Heart right ventricle (tissue), 16 donors: ENCODE results near the gene LRP6. TPM values are rescaled to one million over a fixed set of nuclear protein-coding genes. Genes with fewer than 3 reads are reported as not detected.

ENCODE experiments used
- ATAC-seq, 8 donors: fragments of 200-7000 bp; cut with Tn5 transposase; one replicate each; pipeline ENCODE4 v1.9.1; 2020; ENCODE audit warnings: mild to moderate bottlenecking in 8 of 8, moderate library complexity in 8 of 8, moderate number of reproducible peaks in 1 of 8
- DNase-seq, 2 donors: peaks; one replicate each; pipeline ENCODE4 v3.0.0-alpha.2; 2020
- H3K27ac ChIP-seq, 10 donors: fragments of 200-600 bp; sonication (generic) in 2 of 10; one replicate each; pipeline versions ENCODE4 v1.5.0 to v1.8.0; 2020 to 2022; ENCODE audit warnings: mild to moderate bottlenecking in 3 of 10
- H3K27me3 ChIP-seq, 7 donors: fragments of 200-600 bp; one replicate each; pipeline ENCODE4 v1.8.0; 2021 to 2022; ENCODE audit warnings: mild to moderate bottlenecking in 2 of 7
- H3K36me3 ChIP-seq, 9 donors: fragments of 200-600 bp; sonication (generic) in 1 of 9; one replicate each; pipeline versions ENCODE4 v1.5.0 to v1.8.0; 2020 to 2022; ENCODE audit warnings: mild to moderate bottlenecking in 2 of 9
- H3K4me1 ChIP-seq, 9 donors: fragments of 200-600 bp; sonication (generic) in 1 of 9; one replicate each; pipeline versions ENCODE4 v1.5.0 to v1.8.0; 2020 to 2022; ENCODE audit warnings: mild to moderate bottlenecking in 4 of 9
- H3K4me3 ChIP-seq, 10 donors: fragments of 200-600 bp; sonication (generic) in 2 of 10; one replicate each; pipeline versions ENCODE4 v1.5.0 to v1.8.0; 2020 to 2022; ENCODE audit warnings: mild to moderate bottlenecking in 7 of 10, moderate library complexity in 2 of 10
- H3K9me3 ChIP-seq, 11 donors: fragments of 200-600 bp in 10 of 11; sonication (generic) in 2 of 11; one replicate each; pipeline versions ENCODE4 v1.5.0 to v1.8.0; 2013 to 2022; ENCODE audit warnings: mild to moderate bottlenecking in 2 of 11, control low read depth in 1 of 11, moderate library complexity in 1 of 11
- WGBS, 2 donors: extraction: QIAGEN DNeasy Blood & Tissue Kit; methylation state at CpG; one replicate each; pipeline ENCODE4 v1.1.7; 2013; ENCODE audit warnings: inconsistent platforms in 1 of 2; 5-methylcytosine and 5-hydroxymethylcytosine counted together
- intact Hi-C, 10 donors: fragments of 100-400 bp; cut with DNase I; formaldehyde crosslinking; loops; one replicate each; pipeline versions ENCODE4 v1.11.1 to v1.14.2; 2022
- polyA plus RNA-seq, 2 donors: library from polyadenylated mRNA; stranded (reverse); fragments of 200-250 nt; gene quantifications; one replicate each; pipeline ENCODE4 v1.2.3, GENCODE V29; 2013
- total RNA-seq, 10 donors: library from RNA; stranded (reverse); fragmentation: NEBNext Ultra II Directional in 3 of 10; extraction: Animal tissue kit (Norgen Biotek cat#: 25700) in 3 of 10; gene quantifications; one replicate each; pipeline versions ENCODE4 v1.2.1 to v1.2.4, GENCODE V29; 2021 to 2023
- TF ChIP-seq, protein P1 (sequence below), 9 donors: fragments of 200-600 bp; sonication (generic) in 2 of 9; IDR thresholded peaks; one replicate each; pipeline versions ENCODE4 v1.5.0 to v1.8.0; 2021 to 2022; ENCODE audit warnings: antibody characterized with exemption in 9 of 9, mild to moderate bottlenecking in 5 of 9, moderate library complexity in 1 of 9
- donor health status: Arrhythmogenic right ventricular cardiomyopathy.
- donor health status: ischemic (EF 13 %, LVEDD 7.1; RV severe dilation, severe dysfunction).
- donor health status: healthy with polysubstance abuse.
- donor health status: DM: no; HTN: yes; CAD: no.
- donor health status: DM: no; HTN: no; CAD: no.
- donor health status: ischemic (EF 25% LVEDD 6.9; RV normal size, moderate dysfunction).
- donor health status: ischemic (EF 25% LVEDD 5.7; RV mildly dilated, moderate dysfunction).
- donor health status: healthy.
- donor health status: DM: yes; HTN: yes; CAD: no.
- donor health status: Ischemic cardiomyopathy.
- donor health status: ischemic (EF 35%, LVEDD 5.7; RV mildly dilated, moderate dysfunction).
- donor health status: nonischemic (EF 11% LVEDD 7.7; RV severe dilation, severe dysfunction).
- donor health status: DM: yes; HTN: yes; CAD: no.
- donor health status: PGD.
- donor health status: ischemic (EF 29% LVEDD 5.4; RV normal size, mild dysfunction).
- donor health status: nonischemic (EF 23%, LVEDD 6.1; RV moderate dilation, normal function).

The LRP6 gene
- total and polyA plus RNA-seq, 12 donors, result 3.1 to 31.1 (median 24.8) TPM

DNA sequence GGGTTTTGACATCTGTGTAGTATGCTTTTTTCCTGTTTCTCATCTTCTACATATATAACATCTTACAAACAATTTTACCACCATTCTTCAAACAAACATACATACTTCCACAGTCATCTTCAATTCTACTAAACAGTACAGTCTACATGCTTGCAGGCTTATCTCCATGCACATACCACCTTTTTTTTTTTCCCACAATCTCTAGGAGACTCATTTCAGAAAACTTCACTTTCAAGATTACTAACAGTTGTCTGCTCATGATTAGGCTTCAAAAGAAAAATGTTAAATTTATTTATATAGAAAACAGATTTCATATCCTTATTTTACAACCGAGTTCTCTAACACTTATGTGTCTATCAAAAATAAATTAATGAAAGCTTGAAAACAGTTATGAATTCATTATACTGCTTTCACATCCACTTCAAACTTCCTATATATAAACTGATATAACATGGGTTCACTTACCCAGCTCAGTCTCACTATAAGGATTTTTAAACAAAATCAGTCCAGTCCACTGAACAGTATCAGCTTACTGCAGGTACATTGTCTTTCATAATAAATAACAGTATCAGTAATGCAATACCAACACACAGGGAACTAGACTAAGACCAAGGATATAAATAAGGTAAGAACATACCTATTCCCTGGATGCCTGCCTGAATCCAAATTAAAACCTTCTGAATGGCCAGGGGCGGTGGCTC lies 42.5 kb downstream of the LRP6 start:
- peaks cover 0 to 41% (median 9%) of the 10 kb centered on the region in 9 donors for H3K4me1 ChIP-seq
- no peaks in the 10 kb centered on the region for H3K27me3 ChIP-seq
- ATAC-seq, result no peak
- TF ChIP-seq, protein P1, sequence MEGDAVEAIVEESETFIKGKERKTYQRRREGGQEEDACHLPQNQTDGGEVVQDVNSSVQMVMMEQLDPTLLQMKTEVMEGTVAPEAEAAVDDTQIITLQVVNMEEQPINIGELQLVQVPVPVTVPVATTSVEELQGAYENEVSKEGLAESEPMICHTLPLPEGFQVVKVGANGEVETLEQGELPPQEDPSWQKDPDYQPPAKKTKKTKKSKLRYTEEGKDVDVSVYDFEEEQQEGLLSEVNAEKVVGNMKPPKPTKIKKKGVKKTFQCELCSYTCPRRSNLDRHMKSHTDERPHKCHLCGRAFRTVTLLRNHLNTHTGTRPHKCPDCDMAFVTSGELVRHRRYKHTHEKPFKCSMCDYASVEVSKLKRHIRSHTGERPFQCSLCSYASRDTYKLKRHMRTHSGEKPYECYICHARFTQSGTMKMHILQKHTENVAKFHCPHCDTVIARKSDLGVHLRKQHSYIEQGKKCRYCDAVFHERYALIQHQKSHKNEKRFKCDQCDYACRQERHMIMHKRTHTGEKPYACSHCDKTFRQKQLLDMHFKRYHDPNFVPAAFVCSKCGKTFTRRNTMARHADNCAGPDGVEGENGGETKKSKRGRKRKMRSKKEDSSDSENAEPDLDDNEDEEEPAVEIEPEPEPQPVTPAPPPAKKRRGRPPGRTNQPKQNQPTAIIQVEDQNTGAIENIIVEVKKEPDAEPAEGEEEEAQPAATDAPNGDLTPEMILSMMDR (IDR thresholded peaks at IDR 0.05), result no peak
- intact Hi-C loops, result no loop called here
- no peak overlapping the region for H3K4me3 ChIP-seq
- no peaks in the 10 kb centered on the region for H3K36me3 ChIP-seq
- DNase-seq, result no peak
- WGBS, 2 donors, result 90 to 94% methylated on average over 2 of the region's 2 CpGs
- no peak overlapping the region for H3K27ac ChIP-seq
- H3K9me3 ChIP-seq, result peaks cover 0 to 19% (median 6%) of the 10 kb centered on the region in 11 donors

DNA sequence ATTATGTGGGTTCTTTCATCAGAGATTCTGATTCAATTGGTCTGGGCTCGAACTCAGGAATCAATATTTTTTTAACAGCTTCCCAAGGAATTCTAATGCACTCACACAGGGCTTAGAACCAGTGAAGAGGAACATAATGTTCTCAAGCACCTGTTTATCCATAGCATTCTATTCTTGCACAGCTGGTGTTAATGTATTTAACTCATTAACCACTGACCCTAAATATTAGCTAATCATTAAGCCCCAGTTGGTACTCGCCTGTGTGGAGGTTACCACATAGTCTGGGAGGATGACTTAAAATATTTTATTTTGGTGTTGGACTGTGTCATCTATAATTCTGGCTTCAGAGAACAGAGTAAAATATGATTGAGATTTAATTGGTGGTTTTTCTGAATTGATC lies 45.3 kb downstream of the LRP6 start:
- Histone ChIP-seq H3K9me3 (peaks cover 0 to 13% (median 6%) of the 10 kb centered on the region in 11 donors), H3K27me3 (no peaks in the 10 kb centered on the region), H3K27ac (no peak overlapping the region), H3K36me3 (no peaks in the 10 kb centered on the region), H3K4me3 (no peak overlapping the region), H3K4me1 (peaks cover 0 to 48% (median 13%) of the 10 kb centered on the region in 9 donors)
- 92 to 97% methylated on average over 2 of the region's 2 CpGs for WGBS, 2 donors
- intact Hi-C loops, result no loop called here
- no peak for DNase-seq
- no peak for ATAC-seq
- TF ChIP-seq, protein P1 (IDR thresholded peaks at IDR 0.05), result no peak

DNA sequence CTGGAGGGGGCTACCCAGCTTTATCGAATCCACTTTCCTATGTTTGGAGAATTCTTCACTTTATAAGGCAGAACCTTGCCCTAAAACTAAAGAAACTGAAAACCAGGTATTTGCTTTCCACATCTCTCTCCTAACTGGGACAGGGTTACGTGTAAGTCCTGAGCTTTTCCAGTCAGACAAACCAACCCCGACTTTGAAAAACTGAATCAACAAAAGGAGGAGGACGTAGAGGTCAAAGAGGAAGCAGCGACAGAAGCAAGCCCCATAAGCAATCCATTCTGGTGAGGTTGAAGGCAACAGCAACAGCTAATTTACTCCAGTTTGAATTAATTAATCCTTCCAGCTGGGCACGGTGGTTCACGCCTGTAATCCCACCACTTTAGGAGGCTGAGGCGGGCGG lies 47.2 kb downstream of the LRP6 start:
- WGBS, 2 donors, result 90 to 96% methylated on average over 9 of the region's 9 CpGs
- TF ChIP-seq, protein P1 (IDR thresholded peaks at IDR 0.05), result no peak
- Histone ChIP-seq H3K27ac (no peak overlapping the region), H3K36me3 (no peaks in the 10 kb centered on the region), H3K27me3 (no peaks in the 10 kb centered on the region), H3K4me1 (peaks cover 0 to 58% (median 26%) of the 10 kb centered on the region in 9 donors), H3K4me3 (no peak overlapping the region), H3K9me3 (no peaks in the 10 kb centered on the region)
- intact Hi-C loops, result loop anchor here in 1 of 10 donors (10.0 kb wide), 1 partner anchor 45 kb away; the partner anchor contains the start of gene LRP6
- no peak for DNase-seq
- ATAC-seq, result no peak

DNA sequence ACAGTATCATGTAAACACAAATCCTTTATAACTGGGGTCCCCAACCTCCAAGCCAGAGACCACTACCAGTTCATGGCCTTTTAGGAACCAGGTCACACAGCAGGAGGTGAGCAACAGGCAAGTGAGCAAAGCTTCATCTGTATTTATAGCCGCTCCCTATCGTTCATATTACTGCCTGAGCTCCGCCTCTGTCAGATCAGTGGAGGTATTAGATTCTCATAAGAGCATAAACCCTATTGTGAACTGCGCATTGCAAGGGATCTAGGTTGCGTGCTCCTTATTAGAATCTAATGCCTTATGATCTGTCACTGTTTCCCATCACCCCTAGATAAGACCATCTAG lies 49.9 kb downstream of the LRP6 start:
- no peaks in the 10 kb centered on the region for H3K9me3 ChIP-seq
- intact Hi-C loops, result loop anchor here in 1 of 10 donors (10.0 kb wide), 1 partner anchor 48 kb away; the partner anchor contains the start of gene LRP6
- no peaks in the 10 kb centered on the region for H3K27me3 ChIP-seq
- DNase-seq (no peak), ATAC-seq (no peak)
- H3K4me1 ChIP-seq, result peaks cover 0 to 55% (median 26%) of the 10 kb centered on the region in 9 donors
- H3K27ac ChIP-seq, result no peak overlapping the region
- 83 to 85% methylated on average over 5 of the region's 5 CpGs for WGBS, 2 donors
- H3K4me3 ChIP-seq, result no peak overlapping the region
- no peaks in the 10 kb centered on the region for H3K36me3 ChIP-seq
- TF ChIP-seq, protein P1 (IDR thresholded peaks at IDR 0.05), result no peak
